HuH-7 (cell line): ENCODE data around the gene MLEC.
A peak's percentile ranks its signal among the peaks of the same experiment; 100 is the strongest.

Source experiments
- DNase-seq: peaks from one replicate; pipeline ENCODE4 v3.0.0; 2011; ENCODE audit warnings: low spot score

MLEC gene

GRCh38 chr12:120693848-120694247 lies 6.9 kb downstream of the MLEC start:
- DNase-seq: no peak

- no peak for DNase-seq
Measured at GRCh38 chr12:120696626-120697025, 9.7 kb downstream of the MLEC start.

GRCh38 chr12:120697344-120697743 lies 10.4 kb downstream of the MLEC start:
- DNase-seq: no peak

GRCh38 chr12:120698665-120699064 lies 11.7 kb downstream of the MLEC start:
- no peak for DNase-seq

GRCh38 chr12:120699553-120699952 lies 12.6 kb downstream of the MLEC start:
- DNase-seq: no peak

- no peak for DNase-seq
Measured at GRCh38 chr12:120700886-120701285, 13.9 kb downstream of the MLEC start.

- DNase-seq: no peak
Measured at GRCh38 chr12:120702637-120703036, 15.7 kb downstream of the MLEC start.

- no peak for DNase-seq
Measured at GRCh38 chr12:120703311-120703942, 16.5 kb downstream of the MLEC start.

- DNase-seq: no peak
Measured at GRCh38 chr12:120705618-120706017, 18.7 kb downstream of the MLEC start.

GRCh38 chr12:120706029-120706428 lies 19.1 kb downstream of the MLEC start:
- no peak for DNase-seq

- no peak for DNase-seq
Measured at GRCh38 chr12:120708651-120709050, 21.7 kb downstream of the MLEC start.

GRCh38 chr12:120710031-120710804 lies 23.3 kb downstream of the MLEC start, which contains the start of gene UNC119B:
TSS of gene UNC119B (plus strand) at chr12:120710458. CDS start at chr12:120710475, 17 bp downstream.
- DNase-seq: peak; percentile 66

GRCh38 chr12:120710805-120711296 lies 23.9 kb downstream of the MLEC start:
- no peak for DNase-seq

- DNase-seq: no peak
Measured at GRCh38 chr12:120711411-120711810, 24.5 kb downstream of the MLEC start.

- DNase-seq: no peak
Measured at GRCh38 chr12:120712610-120713009, 25.7 kb downstream of the MLEC start.

GRCh38 chr12:120713861-120714482 lies 27.0 kb downstream of the MLEC start:
- peak; percentile 74 for DNase-seq

- no peak for DNase-seq
Measured at GRCh38 chr12:120718055-120718454, 31.1 kb downstream of the MLEC start.

- DNase-seq: peak; percentile 22
Measured at GRCh38 chr12:120719072-120719471, 32.1 kb downstream of the MLEC start.

- DNase-seq: no peak
Measured at GRCh38 chr12:120719496-120720233, 32.7 kb downstream of the MLEC start.

- no peak for DNase-seq
Measured at GRCh38 chr12:120720234-120720986, 33.5 kb downstream of the MLEC start.

- DNase-seq: no peak
Measured at GRCh38 chr12:120720987-120721801, 34.2 kb downstream of the MLEC start.
